Neutrophil (primary cell): Measurements from ENCODE around the gene DDN.

Experiments
- H3K27ac ChIP-seq: fragments of 200-600 bp; sonication (generic); 2 replicates; pipeline ENCODE4 v1.5.1; 2016; ENCODE audit warnings: mild to moderate bottlenecking, moderate library complexity
- H3K27me3 ChIP-seq: fragments of 200-600 bp; sonication (generic); 2 replicates; pipeline ENCODE4 v1.6.0; 2016; ENCODE audit warnings: mild to moderate bottlenecking
- H3K36me3 ChIP-seq: fragments of 200-600 bp; sonication (generic); 2 replicates; pipeline ENCODE4 v1.5.1; 2017
- H3K4me1 ChIP-seq, 2 experiments: fragments of 200-600 bp in 1 of 2; sonication (generic) in 1 of 2; 1 replicate in 1 of 2; 2 replicates in 1 of 2; pipeline versions ENCODE4 v1.5.1 to v1.6.1; 2013 to 2016; ENCODE audit warnings: low read depth in 1 of 2, low read length in 1 of 2, mild to moderate bottlenecking in 1 of 2, moderate library complexity in 1 of 2; ENCODE audit not compliant: control insufficient read depth in 1 of 2, insufficient read depth in 1 of 2
- H3K4me3 ChIP-seq, 2 experiments: fragments of 200-600 bp in 1 of 2; sonication (generic) in 1 of 2; 1 replicate in 1 of 2; 2 replicates in 1 of 2; pipeline ENCODE4 v1.5.1; 2013 to 2016; ENCODE audit warnings: low read depth in 1 of 2, low read length in 1 of 2, mild to moderate bottlenecking in 1 of 2, moderate library complexity in 1 of 2
- H3K9me3 ChIP-seq: fragments of 200-600 bp; sonication (generic); 2 replicates; pipeline ENCODE4 v1.5.1; 2016
- CTCF ChIP-seq: fragments of 200-600 bp; sonication (generic); IDR thresholded peaks from 2 replicates; pipeline ENCODE4 v1.5.1; 2016; ENCODE audit warnings: antibody characterized with exemption

Gene DDN

GRCh38 chr12:49043241-49043640 is 44.1 kb upstream of the DDN start:
- no peaks in the 10 kb centered on the region for H3K27me3 ChIP-seq
- no peaks in the 10 kb centered on the region for H3K9me3 ChIP-seq
- H3K36me3 ChIP-seq: peaks cover 100% of the 10 kb centered on the region
- peaks cover 0 to 3% of the 10 kb centered on the region in 2 experiments for H3K4me1 ChIP-seq
- no peak overlapping the region for H3K4me3 ChIP-seq
- H3K27ac ChIP-seq: no peak overlapping the region
- TF ChIP-seq CTCF: no peak

GRCh38 chr12:49041881-49042484 is 42.8 kb upstream of the DDN start:
- Histone ChIP-seq H3K36me3 (peaks cover 100% of the 10 kb centered on the region), H3K4me1 (peaks cover 0 to 3% of the 10 kb centered on the region in 2 experiments), H3K27me3 (no peaks in the 10 kb centered on the region), H3K27ac (no peak overlapping the region), H3K4me3 (no peak overlapping the region), H3K9me3 (no peaks in the 10 kb centered on the region)
- no peak for TF ChIP-seq CTCF

GRCh38 chr12:49041036-49041880 is 42.1 kb upstream of the DDN start:
- Histone ChIP-seq H3K4me1 (peaks cover under 1 to 3% of the 10 kb centered on the region in 2 experiments), H3K4me3 (no peak overlapping the region), H3K36me3 (peaks cover 99% of the 10 kb centered on the region), H3K27me3 (no peaks in the 10 kb centered on the region), H3K9me3 (no peaks in the 10 kb centered on the region), H3K27ac (no peak overlapping the region)
- TF ChIP-seq CTCF: no peak

GRCh38 chr12:49040364-49040855 is 41.2 kb upstream of the DDN start:
- no peak overlapping the region for H3K4me3 ChIP-seq
- no peaks in the 10 kb centered on the region for H3K9me3 ChIP-seq
- peaks cover 97% of the 10 kb centered on the region for H3K36me3 ChIP-seq
- no peaks in the 10 kb centered on the region for H3K27me3 ChIP-seq
- no peak for TF ChIP-seq CTCF
- peaks cover 9 to 10% of the 10 kb centered on the region in 2 experiments for H3K4me1 ChIP-seq
- H3K27ac ChIP-seq: no peak overlapping the region

- H3K4me1 ChIP-seq: peaks cover 12 to 14% of the 10 kb centered on the region in 2 experiments
- H3K36me3 ChIP-seq: peaks cover 97% of the 10 kb centered on the region
- H3K27me3 ChIP-seq: no peaks in the 10 kb centered on the region
- no peak for TF ChIP-seq CTCF
- no peak overlapping the region for H3K27ac ChIP-seq
- no peak overlapping the region for H3K4me3 ChIP-seq
- no peaks in the 10 kb centered on the region for H3K9me3 ChIP-seq
Observed at GRCh38 chr12:49039421-49040363, 40.5 kb upstream of the DDN start.
